H1 (cell line): ENCODE results near the gene NSDHL. TPM values are rescaled to one million over a fixed set of nuclear protein-coding genes. Genes with fewer than 3 reads are reported as not detected.
A peak's percentile ranks its signal among the peaks of the same experiment; 100 is the strongest.

Experiments
- CTCF ChIA-PET: fragments of 300-600 bp; sonication (Branson Sonifier 250); formaldehyde crosslinking; loops from one replicate; lab custom pipeline; 2021; ENCODE audit not compliant: partially characterized antibody; lab: Charles Lee
- POLR2A ChIA-PET: fragments of 300-600 bp; sonication (Branson Sonifier 250); formaldehyde crosslinking; loops from one replicate; lab custom pipeline; 2021; ENCODE audit warnings: inconsistent platforms; ENCODE audit not compliant: partially characterized antibody; lab: Charles Lee
- DNase-seq, 2 experiments: peaks; one replicate each; pipeline versions ENCODE4 v3.0.0 to v3.0.0-alpha.2; 2010 to 2022; ENCODE audit warnings: low spot score in 2 of 2, low read depth in 1 of 2, mixed read lengths in 1 of 2
- FAIRE-seq: peaks from 2 replicates; lab custom pipeline; 2011; peaks lifted over from hg19 to GRCh38; lab: Jason Lieb, UNC
- H2AFZ ChIP-seq: 2 replicates; pipeline ENCODE4 v1.8.1; 2012; ENCODE audit warnings: low read length, inconsistent platforms
- H2AK5ac ChIP-seq: 2 replicates; pipeline ENCODE4 v1.6.1; 2013; ENCODE audit warnings: low read depth, low read length
- H2BK120ac ChIP-seq: replicated peaks from 2 replicates; pipeline ENCODE3; 2013; ENCODE audit warnings: low read depth, low read length, inconsistent platforms
- H2BK12ac ChIP-seq: 2 replicates; pipeline ENCODE4 v1.6.1; 2013; ENCODE audit warnings: low read depth, low read length
- H2BK15ac ChIP-seq: 2 replicates; pipeline ENCODE4 v1.6.1; 2013; ENCODE audit warnings: low read length
- H2BK20ac ChIP-seq: 2 replicates; pipeline ENCODE4 v1.6.1; 2013; ENCODE audit warnings: low read length
- H2BK5ac ChIP-seq: 2 replicates; pipeline ENCODE4 v1.6.1; 2013; ENCODE audit warnings: low read depth, low read length
- H3K14ac ChIP-seq: 2 replicates; pipeline ENCODE4 v1.6.1; 2013; ENCODE audit warnings: inconsistent platforms; ENCODE audit not compliant: insufficient read length
- H3K18ac ChIP-seq: 2 replicates; pipeline ENCODE4 v1.6.1; 2013; ENCODE audit warnings: low read length; ENCODE audit errors: extremely low read depth
- H3K23ac ChIP-seq: 2 replicates; pipeline ENCODE4 v1.6.1; 2013; ENCODE audit warnings: inconsistent platforms; ENCODE audit not compliant: insufficient read length
- H3K23me2 ChIP-seq: 2 replicates; pipeline ENCODE4 v1.6.1; 2013; ENCODE audit warnings: low read depth, low read length
- H3K27ac ChIP-seq: 2 replicates; pipeline ENCODE4 v1.6.1; 2011; ENCODE audit warnings: low read depth, low read length, inconsistent platforms
- H3K27me3 ChIP-seq, 4 experiments: replicated peaks in 1 of 4; 1 replicate in 1 of 4; 2 replicates in 3 of 4; pipeline versions ENCODE4 v1.6.1 to v1.8.1; 2011 to 2013; ENCODE audit warnings: low read length in 3 of 4, mild to moderate bottlenecking in 3 of 4, inconsistent platforms in 2 of 4, mixed read lengths in 2 of 4, moderate library complexity in 1 of 4; ENCODE audit not compliant: control insufficient read depth in 3 of 4, insufficient read depth in 3 of 4; ENCODE audit errors: extremely low read depth in 1 of 4
- H3K36me3 ChIP-seq, 4 experiments: 2 replicates each; pipeline versions ENCODE4 v1.6.1 to v1.8.1; 2011 to 2013; ENCODE audit warnings: mild to moderate bottlenecking in 4 of 4, low read length in 3 of 4, moderate library complexity in 2 of 4, control low read depth in 1 of 4, inconsistent platforms in 1 of 4; ENCODE audit not compliant: insufficient read depth in 4 of 4, control insufficient read depth in 2 of 4
- H3K4ac ChIP-seq: replicated peaks from 2 replicates; pipeline ENCODE3; 2013; ENCODE audit warnings: low read length, low read depth, mixed read lengths, inconsistent platforms; ENCODE audit not compliant: insufficient read length
- H3K4me1 ChIP-seq, 4 experiments: replicated peaks in 1 of 4; 1 replicate in 1 of 4; 2 replicates in 3 of 4; pipeline versions ENCODE4 v1.6.1 to v1.8.1; 2011 to 2013; ENCODE audit warnings: low read length in 3 of 4, inconsistent platforms in 2 of 4, mixed read lengths in 1 of 4; ENCODE audit not compliant: insufficient read depth in 4 of 4, control insufficient read depth in 3 of 4
- H3K4me2 ChIP-seq, 2 experiments: 2 replicates each; pipeline versions ENCODE4 v1.6.1 to v1.8.1; 2011 to 2013; ENCODE audit warnings: low read depth in 2 of 2, low read length in 2 of 2, control low read depth in 1 of 2, inconsistent platforms in 1 of 2, mild to moderate bottlenecking in 1 of 2; ENCODE audit not compliant: insufficient read depth in 1 of 2
- H3K4me3 ChIP-seq, 4 experiments: fragments of 200-600, 300-600 bp in 1 of 4; sonication (generic), shearing (Covaris generic), sonication (Bioruptor Twin) in 1 of 4; 2 replicates each; pipeline versions ENCODE4 v1.5.1 to v1.8.1; 2011 to 2016; ENCODE audit warnings: low read length in 4 of 4, low read depth in 3 of 4, control low read depth in 2 of 4, inconsistent platforms in 2 of 4, mild to moderate bottlenecking in 2 of 4, mixed read lengths in 1 of 4, moderate library complexity in 1 of 4; ENCODE audit not compliant: insufficient read depth in 2 of 4; ENCODE audit errors: extremely low read depth in 1 of 4
- H3K56ac ChIP-seq: replicated peaks from 2 replicates; pipeline ENCODE3; 2013; ENCODE audit warnings: low read depth, mild to moderate bottlenecking, mixed read lengths, low read length, inconsistent platforms; ENCODE audit not compliant: insufficient read length
- H3K79me1 ChIP-seq: 2 replicates; pipeline ENCODE4 v1.6.1; 2013; ENCODE audit warnings: low read depth, low read length, control low read depth
- H3K79me2 ChIP-seq, 2 experiments: 2 replicates each; pipeline versions ENCODE4 v1.6.1 to v1.8.1; 2012 to 2013; ENCODE audit warnings: low read length in 2 of 2, mild to moderate bottlenecking in 2 of 2, inconsistent platforms in 1 of 2; ENCODE audit not compliant: insufficient read depth in 2 of 2, control insufficient read depth in 1 of 2
- H3K9ac ChIP-seq, 4 experiments: replicated peaks in 1 of 4; 1 replicate in 1 of 4; 2 replicates in 3 of 4; pipeline versions ENCODE4 v1.6.1 to v1.8.1; 2011 to 2013; ENCODE audit warnings: low read depth in 3 of 4, low read length in 3 of 4, control low read depth in 2 of 4, mild to moderate bottlenecking in 2 of 4, moderate library complexity in 2 of 4, inconsistent platforms in 1 of 4; ENCODE audit errors: extremely low read depth in 1 of 4
- H3K9me3 ChIP-seq, 2 experiments: 2 replicates each; pipeline versions ENCODE4 v1.6.1 to v1.8.1; 2012 to 2013; ENCODE audit warnings: mild to moderate bottlenecking in 2 of 2, moderate library complexity in 2 of 2, control low read depth in 1 of 2, inconsistent platforms in 1 of 2, low read depth in 1 of 2, low read length in 1 of 2, mixed read lengths in 1 of 2; ENCODE audit not compliant: insufficient read depth in 2 of 2
- H4K20me1 ChIP-seq, 2 experiments: replicated peaks in 1 of 2; 2 replicates each; pipeline versions ENCODE3 to v1.8.1; 2011 to 2013; ENCODE audit warnings: inconsistent platforms in 2 of 2, low read length in 2 of 2, mild to moderate bottlenecking in 1 of 2; ENCODE audit not compliant: insufficient read depth in 2 of 2, control insufficient read depth in 1 of 2
- H4K5ac ChIP-seq: 2 replicates; pipeline ENCODE4 v1.6.1; 2013; ENCODE audit warnings: low read length, low read depth, mixed read lengths, inconsistent platforms; ENCODE audit not compliant: insufficient read length
- H4K8ac ChIP-seq: 2 replicates; pipeline ENCODE4 v1.8.0; 2013; ENCODE audit warnings: mild to moderate bottlenecking, moderate library complexity, low read length, inconsistent platforms; ENCODE audit not compliant: insufficient read depth; ENCODE audit errors: extremely low read depth
- H4K91ac ChIP-seq: replicated peaks from 2 replicates; pipeline ENCODE3; 2013; ENCODE audit warnings: low read length, mixed read lengths, inconsistent platforms; ENCODE audit not compliant: insufficient read length
- HDAC2 ChIP-seq, 2 experiments: fragments of 300-600 bp in 1 of 2; sonication (generic) in 1 of 2; IDR thresholded peaks; 2 replicates each; pipeline ENCODE4 v1.6.1; 2011 to 2012; ENCODE audit warnings: low read depth in 2 of 2, low read length in 2 of 2, mild to moderate bottlenecking in 2 of 2, moderate library complexity in 2 of 2, borderline replicate concordance in 1 of 2, inconsistent platforms in 1 of 2
- KDM1A ChIP-seq: fragments of 200-600, 300-600 bp; sonication (generic); IDR thresholded peaks from 2 replicates; pipeline ENCODE4 v1.7.1; 2016; ENCODE audit warnings: mild to moderate bottlenecking, low read length, borderline replicate concordance
- SUZ12 ChIP-seq: fragments of 200-600 bp; sonication (generic); IDR thresholded peaks from 2 replicates; pipeline ENCODE4 v1.6.1; 2012; ENCODE audit warnings: mild to moderate bottlenecking, inconsistent platforms, low read length, moderate library complexity, mixed read lengths
- YY1 ChIP-seq: IDR thresholded peaks from 2 replicates; pipeline ENCODE4 v1.6.1; 2011; ENCODE audit warnings: low read depth, mild to moderate bottlenecking, low read length
- WGBS, 2 experiments: shearing (Covaris generic) in 1 of 2; methylation state at CpG; one replicate each; pipeline versions ENCODE4 v1.1.6 to v1.1.7; 2013 to 2015; ENCODE audit warnings: low lambda C conversion rate in 2 of 2, mixed read lengths in 2 of 2, inconsistent platforms in 1 of 2, low coverage in 1 of 2, missing lambda C conversion rate in 1 of 2; ENCODE audit not compliant: insufficient replicate concordance in 2 of 2, insufficient coverage in 1 of 2, insufficient read length in 1 of 2; ENCODE audit errors: extremely low coverage in 1 of 2, missing lambda C conversion rate in 1 of 2; 5-methylcytosine and 5-hydroxymethylcytosine counted together
- polyA plus RNA-seq, 7 experiments: library from polyadenylated mRNA; depleted of rRNA in 3 of 7; stranded (reverse) in 5 of 7; unstranded in 2 of 7; fragments of >200 nt in 5 of 7; fragments of 200-250 nt in 2 of 7; gene quantifications; 1 replicate in 5 of 7; 2 replicates in 1 of 7; 4 replicates in 1 of 7; pipeline versions ENCODE4 v1.2.1 to v1.2.3, GENCODE V29; 2011 to 2013; ENCODE audit warnings: missing spikeins in 2 of 7, mixed read lengths in 2 of 7
- total RNA-seq: library from RNA; stranded (reverse); fragmentation: NEBNext Ultra II Directional; extraction: Animal tissue kit (Norgen Biotek cat#: 25700); gene quantifications from 2 replicates; pipeline ENCODE4 v1.2.1, GENCODE V29; 2021
- TF ChIP-seq, protein P1 (sequence below), 3 experiments: IDR thresholded peaks; 1 replicate in 2 of 3; 2 replicates in 1 of 3; pipeline versions ENCODE4 v1.5.1 to v1.6.1; 2011; ENCODE audit warnings: low read length in 3 of 3, mild to moderate bottlenecking in 3 of 3, inconsistent platforms in 2 of 3, low read depth in 1 of 3, moderate library complexity in 1 of 3; ENCODE audit not compliant: insufficient read depth in 1 of 3; ENCODE audit errors: control extremely low read depth in 1 of 3

NSDHL gene
- total and polyA plus RNA-seq, 2 of the 8 experiments (the other 6 are each of a cell fraction or from before 2014, with no cell fraction given): 31.5 to 34.6 TPM

DNA sequence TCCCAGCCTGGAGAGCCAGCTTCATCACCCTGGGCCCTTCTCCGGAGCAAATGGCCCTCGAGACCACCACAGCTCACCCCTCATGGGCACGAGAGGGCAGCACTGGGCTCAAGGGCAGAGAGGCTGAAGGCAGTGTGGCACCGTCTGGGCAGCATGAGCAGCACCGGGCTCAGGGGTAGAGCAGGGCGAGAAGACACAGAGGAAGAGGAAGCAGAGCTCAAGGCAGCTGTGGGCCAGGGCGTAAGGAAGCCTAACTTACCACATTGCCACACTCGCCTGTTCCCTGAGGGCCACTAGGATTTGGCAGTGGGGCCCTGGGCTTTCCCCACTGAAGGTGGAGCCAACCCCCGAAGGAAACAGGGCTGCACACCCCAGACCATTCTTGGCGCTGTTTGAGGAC, 82.5 kb downstream of the NSDHL start:
- Histone ChIP-seq H4K5ac (no peak overlapping the region), H4K20me1 (peaks cover 0 to 2% of the 10 kb centered on the region in 2 experiments), H3K4ac (no peak overlapping the region), H3K18ac (no peak overlapping the region), H3K27ac (no peak overlapping the region), H3K36me3 (no peaks in the 10 kb centered on the region), H3K9ac (no peak overlapping the region), H2BK120ac (no peak overlapping the region), H3K9me3 (no peaks in the 10 kb centered on the region), H3K4me3 (no peak overlapping the region), H3K23me2 (peaks cover 3% of the 10 kb centered on the region; the same call in 1 of the 2 replicates), H2BK15ac (no peak overlapping the region), H2BK12ac (no peak overlapping the region), H3K79me1 (no peaks in the 10 kb centered on the region), H2AK5ac (no peak overlapping the region), H3K23ac (no peak overlapping the region), H2AFZ (no peak overlapping the region), H3K4me2 (no peak overlapping the region), H2BK5ac (no peak overlapping the region), H2BK20ac (no peak overlapping the region), H4K8ac (no peak overlapping the region), H3K27me3 (no peaks in the 10 kb centered on the region), H3K14ac (no peak overlapping the region), H4K91ac (no peak overlapping the region), H3K4me1 (peaks cover 0 to 3% (median 2%) of the 10 kb centered on the region in 4 experiments; a peak in 5 of 7 replicates), H3K79me2 (no peaks in the 10 kb centered on the region), H3K56ac (no peak overlapping the region)
- 83% methylated on average over 6 of the region's 10 CpGs; no CpG with 5 or more reads in 1 of the 2 experiments for WGBS, 2 experiments
- TF ChIP-seq HDAC2 (IDR thresholded peaks at IDR 0.05; ENCODE audit: borderline replicate concordance in 1 of 2, low read depth in 2 of 2, low read length in 2 of 2) (no peak), YY1 (no peak), SUZ12 (no peak), KDM1A (no peak)
- TF ChIP-seq, protein P1, sequence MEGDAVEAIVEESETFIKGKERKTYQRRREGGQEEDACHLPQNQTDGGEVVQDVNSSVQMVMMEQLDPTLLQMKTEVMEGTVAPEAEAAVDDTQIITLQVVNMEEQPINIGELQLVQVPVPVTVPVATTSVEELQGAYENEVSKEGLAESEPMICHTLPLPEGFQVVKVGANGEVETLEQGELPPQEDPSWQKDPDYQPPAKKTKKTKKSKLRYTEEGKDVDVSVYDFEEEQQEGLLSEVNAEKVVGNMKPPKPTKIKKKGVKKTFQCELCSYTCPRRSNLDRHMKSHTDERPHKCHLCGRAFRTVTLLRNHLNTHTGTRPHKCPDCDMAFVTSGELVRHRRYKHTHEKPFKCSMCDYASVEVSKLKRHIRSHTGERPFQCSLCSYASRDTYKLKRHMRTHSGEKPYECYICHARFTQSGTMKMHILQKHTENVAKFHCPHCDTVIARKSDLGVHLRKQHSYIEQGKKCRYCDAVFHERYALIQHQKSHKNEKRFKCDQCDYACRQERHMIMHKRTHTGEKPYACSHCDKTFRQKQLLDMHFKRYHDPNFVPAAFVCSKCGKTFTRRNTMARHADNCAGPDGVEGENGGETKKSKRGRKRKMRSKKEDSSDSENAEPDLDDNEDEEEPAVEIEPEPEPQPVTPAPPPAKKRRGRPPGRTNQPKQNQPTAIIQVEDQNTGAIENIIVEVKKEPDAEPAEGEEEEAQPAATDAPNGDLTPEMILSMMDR (IDR thresholded peaks at IDR 0.05; ENCODE audit: control extremely low read depth in 1 of 3, insufficient read depth in 1 of 3, low read depth in 1 of 3, low read length in 3 of 3): peak in 2 of 3 experiments; percentile 1 to 16; a peak in 2 of 4 replicates
- DNase-seq: no peak
- ChIA-PET POLR2A (interaction anchor here (2.5 kb wide), 1 partner anchor 13 kb away, joined by 9 read pairs; no protein-coding TSS in a partner anchor), CTCF (interaction anchor here (0.7 to 7.5 kb wide), 17 partner anchors 10 to 547 kb away, joined by 3 to 94 read pairs (median 5); partner anchors contain the start of gene ZNF185)
- no peak for FAIRE-seq
